ENCODE data around the gene CFAP100. TPM values are rescaled to one million over a fixed set of nuclear protein-coding genes. Genes with fewer than 3 reads are reported as not detected.
A peak's percentile ranks its signal among the peaks of the same experiment; 100 is the strongest.

Gene CFAP100
- polyA plus RNA-seq, 3 donors: not detected

GRCh38 chr3:126475413-126476114, 80.9 kb downstream of the CFAP100 start, which contains the start of gene ZXDC:
Gene ZXDC (minus strand): TSS chr3:126475891. CDS start chr3:126475865, 26 bp downstream.
- H3K79me2 ChIP-seq (ENCODE audit: insufficient read depth, low read length): peaks cover 40% of the 10 kb centered on the region
- Mint-ChIP-seq H3K4me3 (peak within 1 kb of the TSS; percentile 88 to 92), H3K27ac (peak within 1 kb of the TSS; percentile 87 to 98 (median 95)), H3K27me3 (ENCODE audit: low read depth in 3 of 3) (no peaks in the 10 kb centered on the region), H3K4me1 (peaks cover 37% of the 10 kb centered on the region), H3K9me3 (no peaks in the 10 kb centered on the region), H3K36me3 (peaks cover 9 to 13% of the 10 kb centered on the region in 2 donors)
- peaks cover 9 to 11% of the 10 kb centered on the region in 2 donors for H3K36me3 ChIP-seq (replicated peaks in 1 of 2; ENCODE audit: control insufficient read depth in 1 of 2, insufficient read depth in 2 of 2, low read length in 2 of 2)
- intact Hi-C loops (cut with micrococcal nuclease): loop anchor here (10.0 kb wide), 2 partner anchors 121 to 561 kb away; partner anchors contain the start of gene KLF15 (in 1 of the 2)
- DNase-seq: peak; percentile 92 to 94 (median 92)
- H2AFZ ChIP-seq (ENCODE audit: insufficient read depth, low read depth, low read length, poor library complexity, severe bottlenecking): peak within 1 kb of the TSS; percentile 98
- H3K27me3 ChIP-seq (ENCODE audit: control insufficient read depth in 2 of 2, insufficient read depth in 2 of 2, low read length in 2 of 2): no peaks in the 10 kb centered on the region
- H4K20me1 ChIP-seq (ENCODE audit: insufficient read depth, low read length): peaks cover 38% of the 10 kb centered on the region
- peak within 1 kb of the TSS; percentile 57 to 84 (median 63) for H3K4me3 ChIP-seq (replicated peaks in 1 of 3; ENCODE audit: low read depth in 2 of 3, low read length in 3 of 3)
- under 1% methylated on average over 100 of the region's 112 CpGs for WGBS (ENCODE audit: insufficient coverage)
- peak within 1 kb of the TSS; percentile 97 for H3K4me2 ChIP-seq (replicated peaks; ENCODE audit: extremely low read depth, low read length, poor library complexity, severe bottlenecking)
- TF ChIP-seq CTCF (IDR thresholded peaks at IDR 0.05): no peak
- H3K4me1 ChIP-seq (ENCODE audit: control insufficient read depth in 1 of 2, insufficient read depth in 2 of 2, low read length in 2 of 2): peaks cover 41 to 47% of the 10 kb centered on the region in 2 donors
- no peaks in the 10 kb centered on the region for H3K9me3 ChIP-seq (replicated peaks in 1 of 2; ENCODE audit: control insufficient read depth in 1 of 2, insufficient read depth in 1 of 2, low read length in 2 of 2)
- peak within 1 kb of the TSS; percentile 83 for H3K9ac ChIP-seq (ENCODE audit: insufficient read depth, low read length, poor library complexity, severe bottlenecking)
- H3K27ac ChIP-seq (ENCODE audit: low read depth in 1 of 2, low read length in 2 of 2): peak within 1 kb of the TSS; percentile 89 to 95

- Histone ChIP-seq H3K4me1 (ENCODE audit: control insufficient read depth in 1 of 2, insufficient read depth in 2 of 2, low read length in 2 of 2) (peaks cover 38 to 44% of the 10 kb centered on the region in 2 donors), H3K9ac (ENCODE audit: insufficient read depth, low read length, poor library complexity, severe bottlenecking) (peak overlapping the region; percentile 72), H3K36me3 (replicated peaks in 1 of 2; ENCODE audit: control insufficient read depth in 1 of 2, insufficient read depth in 2 of 2, low read length in 2 of 2) (peaks cover under 1 to 2% of the 10 kb centered on the region in 2 donors), H2AFZ (ENCODE audit: insufficient read depth, low read depth, low read length, poor library complexity, severe bottlenecking) (peak overlapping the region; percentile 98), H4K20me1 (ENCODE audit: insufficient read depth, low read length) (peaks cover 29% of the 10 kb centered on the region), H3K27ac (ENCODE audit: low read depth in 1 of 2, low read length in 2 of 2) (peak overlapping the region; percentile 60 to 86), H3K4me3 (replicated peaks in 1 of 3; ENCODE audit: low read depth in 2 of 3, low read length in 3 of 3) (peak overlapping the region; percentile 57 to 84 (median 61)), H3K27me3 (ENCODE audit: control insufficient read depth in 2 of 2, insufficient read depth in 2 of 2, low read length in 2 of 2) (no peaks in the 10 kb centered on the region), H3K9me3 (replicated peaks in 1 of 2; ENCODE audit: control insufficient read depth in 1 of 2, insufficient read depth in 1 of 2, low read length in 2 of 2) (no peaks in the 10 kb centered on the region), H3K4me2 (replicated peaks; ENCODE audit: extremely low read depth, low read length, poor library complexity, severe bottlenecking) (peak overlapping the region; percentile 97), H3K79me2 (ENCODE audit: insufficient read depth, low read length) (peaks cover 31% of the 10 kb centered on the region)
- Mint-ChIP-seq H3K4me1 (peaks cover 37% of the 10 kb centered on the region), H3K9me3 (no peaks in the 10 kb centered on the region), H3K27me3 (ENCODE audit: low read depth in 3 of 3) (no peaks in the 10 kb centered on the region), H3K36me3 (peaks cover under 1 to 5% of the 10 kb centered on the region in 2 donors), H3K4me3 (peak overlapping the region; percentile 85 to 92), H3K27ac (peak overlapping the region; percentile 87 to 94 (median 91))
- 17% methylated on average over 55 of the region's 66 CpGs for WGBS (ENCODE audit: insufficient coverage)
- DNase-seq: no peak
- intact Hi-C loops (cut with micrococcal nuclease): loop anchor here (10.0 kb wide), 2 partner anchors 122 to 562 kb away; partner anchors contain the start of gene KLF15 (in 1 of the 2)
- TF ChIP-seq CTCF (IDR thresholded peaks at IDR 0.05): no peak
These were observed 81.7 kb downstream of the CFAP100 start for GRCh38 chr3:126476166-126477060.

Measured in CD14-positive monocyte (primary cell).